Gastrocnemius medialis (tissue), 4 donors: ENCODE results near the gene NPIPB4.
"Not testable (repeated sequence)": the region's sequence is repeated elsewhere in the genome, so short reads cannot be mapped to it uniquely, and the experiment has no call there.

Source experiments
- POLR2A ChIP-seq, 2 donors: fragments of 450-650 bp; IDR thresholded peaks; one replicate each; pipeline ENCODE4 v1.6.1; 2017; ENCODE audit warnings: antibody characterized with exemption in 2 of 2, mild to moderate bottlenecking in 2 of 2, moderate library complexity in 2 of 2
- TF ChIP-seq, protein P1 (sequence below), 5 experiments: fragments of 450-650 bp in 3 of 5; fragments of 200-600 bp in 2 of 5; sonication (generic) in 2 of 5; IDR thresholded peaks in 4 of 5; conservative IDR thresholded peaks in 1 of 5; 1 replicate in 4 of 5; 2 replicates in 1 of 5; pipeline ENCODE4 v1.5.1; 2016 to 2019; ENCODE audit warnings: antibody characterized with exemption in 5 of 5, mild to moderate bottlenecking in 3 of 5, moderate library complexity in 3 of 5

DNA sequence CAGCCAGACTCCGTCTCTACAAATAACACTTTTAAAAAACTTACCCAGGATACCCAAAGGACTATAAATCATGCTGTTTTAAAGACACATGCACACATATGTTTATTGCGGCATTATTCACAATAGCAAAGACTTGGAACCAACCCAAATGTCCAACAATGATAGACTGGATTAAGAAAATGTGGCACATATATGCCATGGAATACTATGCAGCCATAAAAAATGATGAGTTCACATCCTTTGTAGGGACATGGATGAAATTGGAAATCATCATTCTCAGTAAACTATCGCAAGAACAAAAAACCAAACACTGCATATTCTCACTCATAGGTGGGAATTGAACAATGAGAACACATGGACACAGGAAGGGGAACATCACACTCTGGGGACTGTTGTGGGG, 34.3 kb downstream of the NPIPB4 start:
- TF ChIP-seq, protein P1, sequence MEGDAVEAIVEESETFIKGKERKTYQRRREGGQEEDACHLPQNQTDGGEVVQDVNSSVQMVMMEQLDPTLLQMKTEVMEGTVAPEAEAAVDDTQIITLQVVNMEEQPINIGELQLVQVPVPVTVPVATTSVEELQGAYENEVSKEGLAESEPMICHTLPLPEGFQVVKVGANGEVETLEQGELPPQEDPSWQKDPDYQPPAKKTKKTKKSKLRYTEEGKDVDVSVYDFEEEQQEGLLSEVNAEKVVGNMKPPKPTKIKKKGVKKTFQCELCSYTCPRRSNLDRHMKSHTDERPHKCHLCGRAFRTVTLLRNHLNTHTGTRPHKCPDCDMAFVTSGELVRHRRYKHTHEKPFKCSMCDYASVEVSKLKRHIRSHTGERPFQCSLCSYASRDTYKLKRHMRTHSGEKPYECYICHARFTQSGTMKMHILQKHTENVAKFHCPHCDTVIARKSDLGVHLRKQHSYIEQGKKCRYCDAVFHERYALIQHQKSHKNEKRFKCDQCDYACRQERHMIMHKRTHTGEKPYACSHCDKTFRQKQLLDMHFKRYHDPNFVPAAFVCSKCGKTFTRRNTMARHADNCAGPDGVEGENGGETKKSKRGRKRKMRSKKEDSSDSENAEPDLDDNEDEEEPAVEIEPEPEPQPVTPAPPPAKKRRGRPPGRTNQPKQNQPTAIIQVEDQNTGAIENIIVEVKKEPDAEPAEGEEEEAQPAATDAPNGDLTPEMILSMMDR (IDR thresholded peaks at IDR 0.05 in 4 of 5, conservative IDR thresholded peaks at IDR 0.05 in 1 of 5) = not testable (repeated sequence)
- not testable (repeated sequence) for TF ChIP-seq POLR2A (IDR thresholded peaks at IDR 0.05)
